A549 treated with DMSO at 1 μM for 4 hours (cell line): ENCODE measurements around the gene GSKIP. TPM values are rescaled to one million over a fixed set of nuclear protein-coding genes. Genes with fewer than 3 reads are reported as not detected.

Experiments
- total RNA-seq: library from RNA; stranded (reverse); fragments of 200-300 nt; extraction: Qiagen RNA extraction; gene quantifications from 5 replicates; pipeline ENCODE4 v1.2.3, GENCODE V29; 2022; ENCODE audit warnings: low read depth

GSKIP gene, protein sequence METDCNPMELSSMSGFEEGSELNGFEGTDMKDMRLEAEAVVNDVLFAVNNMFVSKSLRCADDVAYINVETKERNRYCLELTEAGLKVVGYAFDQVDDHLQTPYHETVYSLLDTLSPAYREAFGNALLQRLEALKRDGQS
- 17.4 to 26.6 TPM (median 20.8 TPM) in 5 replicates for total RNA-seq

DNA sequence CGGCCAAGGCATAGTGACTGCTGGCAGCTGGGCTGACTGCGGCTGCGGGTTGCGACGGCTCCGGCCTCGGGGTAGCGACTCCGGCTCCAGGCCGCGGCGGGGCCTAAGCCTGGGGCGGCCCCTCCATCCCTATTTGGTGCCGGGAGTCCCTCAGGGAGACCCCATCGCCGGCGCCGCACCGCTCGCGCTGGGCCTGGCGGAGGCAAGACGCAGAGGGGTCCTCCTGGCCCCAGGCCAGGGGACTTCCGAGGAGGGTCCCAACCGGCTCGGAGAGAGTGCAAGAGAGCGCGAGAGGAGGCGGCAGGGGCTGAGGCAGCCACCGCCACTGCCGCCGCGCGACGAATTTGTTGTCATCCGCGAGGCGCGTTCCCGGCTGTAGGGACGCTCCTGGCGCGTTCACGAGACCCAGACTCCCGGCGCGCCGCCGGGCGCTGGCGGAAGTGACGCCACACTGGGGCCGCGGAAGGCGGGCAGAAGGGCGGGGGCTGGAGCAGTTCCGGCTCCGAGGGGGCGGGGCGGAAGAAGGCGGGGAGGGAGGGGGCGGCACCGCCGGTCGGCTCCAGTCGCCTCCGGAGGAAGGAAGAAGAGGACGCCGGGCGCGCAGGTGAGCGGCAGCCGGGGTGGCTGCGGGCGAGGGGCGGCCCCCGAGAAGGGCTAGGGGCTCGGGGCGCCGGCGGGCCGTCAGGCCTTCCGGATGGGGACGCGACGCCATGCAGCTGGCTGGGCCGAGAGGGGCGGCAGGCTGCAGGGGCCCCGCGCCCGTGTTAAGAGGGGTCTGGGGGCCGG is at the start of gene GSKIP, which contains the start of gene ATG2B:
TSS of gene GSKIP (plus strand) at position 562 of the 786 bp plus-strand sequence. CDS start 18,722 bp downstream, outside the sequence.
TSS of gene ATG2B (minus strand) at position 377 of the 786 bp plus-strand sequence. CDS start at position 12, 365 bp downstream.

Other genes starting within 250 kb of the GSKIP start
- gene BDKRB2, start 158.7 kb upstream of the GSKIP start, total RNA-seq, result 3.2 to 6.6 TPM (median 5.9 TPM) in 5 replicates
- gene BDKRB1, start 107.3 kb upstream of the GSKIP start, total RNA-seq, result 0.58 to 2.3 TPM (median 1.3 TPM) in 5 replicates
- gene ATG2B, start 185 bp upstream of the GSKIP start, total RNA-seq, result 7.7 to 10.1 TPM (median 9.2 TPM) in 5 replicates
- gene AK7, start 28.6 kb downstream of the GSKIP start, total RNA-seq, result 1.6 to 2.7 TPM (median 2.5 TPM) in 5 replicates
- 84.4 to 107 TPM (median 101 TPM) in 5 replicates for gene PAPOLA, start 138.9 kb downstream of the GSKIP start, total RNA-seq